Coronary artery (tissue), 2 donors: ENCODE results near the gene LRP4.
A peak's percentile ranks its signal among the peaks of the same experiment; 100 is the strongest.
"Not testable (repeated sequence)": the region's sequence is repeated elsewhere in the genome, so short reads cannot be mapped to it uniquely, and the experiment has no call there.

ENCODE experiments used
- DNase-seq: peaks from one replicate; pipeline ENCODE4 v3.0.0-alpha.2; 2017; ENCODE audit warnings: low spot score
- H3K27ac ChIP-seq, 2 donors: fragments of 200-600 bp; sonication (generic); one replicate each; pipeline ENCODE4 v1.5.1; 2016 to 2019
- H3K4me3 ChIP-seq: fragments of 200-600 bp; sonication (generic); 2 replicates; pipeline ENCODE4 v1.5.1; 2016; ENCODE audit warnings: mild to moderate bottlenecking, moderate library complexity
- CTCF ChIP-seq: fragments of 200-600 bp; sonication (generic); IDR thresholded peaks from one replicate; pipeline ENCODE4 v1.5.1; 2019; ENCODE audit warnings: antibody characterized with exemption

LRP4 gene

GRCh38 chr11:46918083-46918787 lies at the start of gene LRP4:
TSS of gene LRP4 (minus strand) at chr11:46918550. CDS start at chr11:46918379, 171 bp downstream.
- no peak for TF ChIP-seq CTCF
- H3K27ac ChIP-seq: peak within 1 kb of the TSS; percentile 54 to 66
- DNase-seq: no peak
- peak within 1 kb of the TSS; percentile 80 for H3K4me3 ChIP-seq

GRCh38 chr11:46967962-46968361 lies 49.6 kb upstream of the LRP4 start:
- H3K4me3 ChIP-seq: no peak overlapping the region
- no peak for TF ChIP-seq CTCF
- no peak for DNase-seq
- H3K27ac ChIP-seq: no peak overlapping the region

- H3K4me3 ChIP-seq: no peak overlapping the region
- no peak for DNase-seq
- H3K27ac ChIP-seq: no peak overlapping the region
- TF ChIP-seq CTCF: no peak
These were observed 48.4 kb upstream of the LRP4 start for GRCh38 chr11:46966773-46967172.

- TF ChIP-seq CTCF: no peak
- DNase-seq: no peak
These were observed 45.5 kb upstream of the LRP4 start for GRCh38 chr11:46963844-46964243.

GRCh38 chr11:46961886-46962285 lies 43.5 kb upstream of the LRP4 start:
- DNase-seq, H3K4me3 ChIP-seq, H3K27ac ChIP-seq: not testable (repeated sequence)

More at GRCh38 chr11:46963844-46964243, 45.5 kb upstream of the LRP4 start:
- H3K27ac ChIP-seq: no peak overlapping the region
- H3K4me3 ChIP-seq: no peak overlapping the region

- no peak for DNase-seq
- TF ChIP-seq CTCF: no peak
- Histone ChIP-seq H3K27ac (no peak overlapping the region), H3K4me3 (no peak overlapping the region)
These were observed 42.7 kb upstream of the LRP4 start for GRCh38 chr11:46961041-46961440.

GRCh38 chr11:46958777-46959176 lies 40.4 kb upstream of the LRP4 start:
- no peak for TF ChIP-seq CTCF
- Histone ChIP-seq H3K27ac (no peak overlapping the region), H3K4me3 (no peak overlapping the region)
- DNase-seq: no peak
